Measurements from ENCODE around the gene MYOCOS. TPM values are rescaled to one million over a fixed set of nuclear protein-coding genes. Genes with fewer than 3 reads are reported as not detected.

MYOCOS gene
- total RNA-seq, 2 donors from 2014 or later: not detected

- Histone ChIP-seq H3K27me3 (ENCODE audit: control insufficient read depth, insufficient read depth, low read length, poor library complexity, severe bottlenecking) (no peaks in the 10 kb centered on the region), H3K4me1 (ENCODE audit: control insufficient read depth, insufficient read depth, low read length) (no peaks in the 10 kb centered on the region), H3K9ac (ENCODE audit: extremely low read depth, low read length, poor library complexity, severe bottlenecking) (no peak overlapping the region), H3K27ac (ENCODE audit: low read depth, low read length) (no peak overlapping the region), H3K9me3 (ENCODE audit: control insufficient read depth, low read length) (no peaks in the 10 kb centered on the region), H3K4me3 (ENCODE audit: low read length) (no peak overlapping the region), H3K36me3 (ENCODE audit: control insufficient read depth, insufficient read depth, low read length) (no peaks in the 10 kb centered on the region)
- Mint-ChIP-seq H3K9me3 (no peaks in the 10 kb centered on the region), H3K27ac (peak overlapping the region; percentile 37), H3K36me3 (ENCODE audit: low read depth) (no peaks in the 10 kb centered on the region), H3K4me3 (no peak overlapping the region), H3K4me1 (peaks cover 9% of the 10 kb centered on the region), H3K27me3 (ENCODE audit: insufficient read depth) (no peaks in the 10 kb centered on the region)
- no peak for DNase-seq
- TF ChIP-seq CTCF (conservative IDR thresholded peaks at IDR 0.05): no peak
- 63 to 65% methylated on average over 3 to 4 of the region's 4 CpGs for whole genome bisulfite sequencing, 2 experiments (ENCODE audit: insufficient coverage in 1 of 2, insufficient read length in 1 of 2)
Measured at GRCh38 chr1:171637928-171638576, 16.0 kb downstream of the MYOCOS start.

GRCh38 chr1:171640225-171640624 is 18.2 kb downstream of the MYOCOS start:
- no peak overlapping the region for H3K27ac ChIP-seq (ENCODE audit: low read depth, low read length)
- H3K4me1 Mint-ChIP-seq: peaks cover 11% of the 10 kb centered on the region

GRCh38 chr1:171641076-171641864 is 19.2 kb downstream of the MYOCOS start:
- H3K4me3 ChIP-seq (ENCODE audit: low read length): no peak overlapping the region
- TF ChIP-seq CTCF (conservative IDR thresholded peaks at IDR 0.05): peak; percentile 52
- H3K27ac ChIP-seq (ENCODE audit: low read depth, low read length): no peak overlapping the region
- no peaks in the 10 kb centered on the region for H3K36me3 ChIP-seq (ENCODE audit: control insufficient read depth, insufficient read depth, low read length)
- Mint-ChIP-seq H3K4me1 (peaks cover 13% of the 10 kb centered on the region), H3K27me3 (ENCODE audit: insufficient read depth) (no peaks in the 10 kb centered on the region), H3K9me3 (no peaks in the 10 kb centered on the region), H3K27ac (peak overlapping the region; percentile 42), H3K36me3 (ENCODE audit: low read depth) (no peaks in the 10 kb centered on the region), H3K4me3 (no peak overlapping the region)
- H3K4me1 ChIP-seq (ENCODE audit: control insufficient read depth, insufficient read depth, low read length): no peaks in the 10 kb centered on the region
- H3K27me3 ChIP-seq (ENCODE audit: control insufficient read depth, insufficient read depth, low read length, poor library complexity, severe bottlenecking): no peaks in the 10 kb centered on the region
- DNase-seq: peak; percentile 80
- 14 to 57% methylated on average over 3 to 10 of the region's 10 CpGs for WGBS, 2 experiments (ENCODE audit: insufficient coverage in 1 of 2, insufficient read length in 1 of 2)
- no peaks in the 10 kb centered on the region for H3K9me3 ChIP-seq (ENCODE audit: control insufficient read depth, low read length)
- H3K9ac ChIP-seq (ENCODE audit: extremely low read depth, low read length, poor library complexity, severe bottlenecking): no peak overlapping the region

More at GRCh38 chr1:171640225-171640624, 18.2 kb downstream of the MYOCOS start:
- Mint-ChIP-seq H3K27me3 (ENCODE audit: insufficient read depth) (no peaks in the 10 kb centered on the region), H3K36me3 (ENCODE audit: low read depth) (no peaks in the 10 kb centered on the region), H3K9me3 (no peaks in the 10 kb centered on the region), H3K27ac (no peak overlapping the region), H3K4me3 (no peak overlapping the region)
- WGBS, 2 experiments (ENCODE audit: insufficient coverage in 1 of 2, insufficient read length in 1 of 2): 89 to 96% methylated on average over 1 of the region's 1 CpG
- Histone ChIP-seq H3K4me1 (ENCODE audit: control insufficient read depth, insufficient read depth, low read length) (no peaks in the 10 kb centered on the region), H3K4me3 (ENCODE audit: low read length) (no peak overlapping the region), H3K9me3 (ENCODE audit: control insufficient read depth, low read length) (no peaks in the 10 kb centered on the region), H3K36me3 (ENCODE audit: control insufficient read depth, insufficient read depth, low read length) (no peaks in the 10 kb centered on the region), H3K27me3 (ENCODE audit: control insufficient read depth, insufficient read depth, low read length, poor library complexity, severe bottlenecking) (no peaks in the 10 kb centered on the region), H3K9ac (ENCODE audit: extremely low read depth, low read length, poor library complexity, severe bottlenecking) (no peak overlapping the region)
- DNase-seq: no peak
- TF ChIP-seq CTCF (conservative IDR thresholded peaks at IDR 0.05): no peak
